HL-60 (cell line): ENCODE data around the gene HOXC4.

ENCODE experiments used
- TF ChIP-seq, protein P1 (sequence below): IDR thresholded peaks from 2 replicates; pipeline ENCODE4 v1.6.1; 2012; ENCODE audit warnings: low read depth; ENCODE audit not compliant: insufficient replicate concordance
- TF ChIP-seq, protein P2 (sequence below): IDR thresholded peaks from one replicate; pipeline ENCODE4 v1.5.1; 2011; ENCODE audit warnings: low read length, control low read depth, inconsistent platforms; ENCODE audit not compliant: insufficient read depth

DNA sequence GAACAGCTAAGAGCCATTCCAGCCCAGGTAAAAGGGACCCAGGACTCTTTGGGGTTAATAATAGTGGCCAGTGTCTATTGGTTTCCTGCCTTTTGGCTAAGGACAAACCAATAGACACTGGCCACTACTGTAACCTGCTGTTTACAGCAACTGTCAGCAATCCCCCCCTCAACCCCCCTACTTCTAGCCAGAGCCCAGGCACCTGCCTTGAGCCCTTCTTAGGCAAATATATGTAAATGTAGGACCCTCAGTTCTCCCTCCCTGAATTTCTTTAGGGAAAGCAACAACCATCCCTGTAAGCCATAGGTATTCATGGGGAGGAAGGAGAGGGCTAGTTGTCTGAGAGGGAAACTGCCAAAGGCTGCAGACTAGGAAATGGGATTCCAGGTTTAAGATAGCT is 22.3 kb downstream of the HOXC4 start:
- TF ChIP-seq, protein P1, sequence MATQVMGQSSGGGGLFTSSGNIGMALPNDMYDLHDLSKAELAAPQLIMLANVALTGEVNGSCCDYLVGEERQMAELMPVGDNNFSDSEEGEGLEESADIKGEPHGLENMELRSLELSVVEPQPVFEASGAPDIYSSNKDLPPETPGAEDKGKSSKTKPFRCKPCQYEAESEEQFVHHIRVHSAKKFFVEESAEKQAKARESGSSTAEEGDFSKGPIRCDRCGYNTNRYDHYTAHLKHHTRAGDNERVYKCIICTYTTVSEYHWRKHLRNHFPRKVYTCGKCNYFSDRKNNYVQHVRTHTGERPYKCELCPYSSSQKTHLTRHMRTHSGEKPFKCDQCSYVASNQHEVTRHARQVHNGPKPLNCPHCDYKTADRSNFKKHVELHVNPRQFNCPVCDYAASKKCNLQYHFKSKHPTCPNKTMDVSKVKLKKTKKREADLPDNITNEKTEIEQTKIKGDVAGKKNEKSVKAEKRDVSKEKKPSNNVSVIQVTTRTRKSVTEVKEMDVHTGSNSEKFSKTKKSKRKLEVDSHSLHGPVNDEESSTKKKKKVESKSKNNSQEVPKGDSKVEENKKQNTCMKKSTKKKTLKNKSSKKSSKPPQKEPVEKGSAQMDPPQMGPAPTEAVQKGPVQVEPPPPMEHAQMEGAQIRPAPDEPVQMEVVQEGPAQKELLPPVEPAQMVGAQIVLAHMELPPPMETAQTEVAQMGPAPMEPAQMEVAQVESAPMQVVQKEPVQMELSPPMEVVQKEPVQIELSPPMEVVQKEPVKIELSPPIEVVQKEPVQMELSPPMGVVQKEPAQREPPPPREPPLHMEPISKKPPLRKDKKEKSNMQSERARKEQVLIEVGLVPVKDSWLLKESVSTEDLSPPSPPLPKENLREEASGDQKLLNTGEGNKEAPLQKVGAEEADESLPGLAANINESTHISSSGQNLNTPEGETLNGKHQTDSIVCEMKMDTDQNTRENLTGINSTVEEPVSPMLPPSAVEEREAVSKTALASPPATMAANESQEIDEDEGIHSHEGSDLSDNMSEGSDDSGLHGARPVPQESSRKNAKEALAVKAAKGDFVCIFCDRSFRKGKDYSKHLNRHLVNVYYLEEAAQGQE = no peak
- TF ChIP-seq, protein P2, sequence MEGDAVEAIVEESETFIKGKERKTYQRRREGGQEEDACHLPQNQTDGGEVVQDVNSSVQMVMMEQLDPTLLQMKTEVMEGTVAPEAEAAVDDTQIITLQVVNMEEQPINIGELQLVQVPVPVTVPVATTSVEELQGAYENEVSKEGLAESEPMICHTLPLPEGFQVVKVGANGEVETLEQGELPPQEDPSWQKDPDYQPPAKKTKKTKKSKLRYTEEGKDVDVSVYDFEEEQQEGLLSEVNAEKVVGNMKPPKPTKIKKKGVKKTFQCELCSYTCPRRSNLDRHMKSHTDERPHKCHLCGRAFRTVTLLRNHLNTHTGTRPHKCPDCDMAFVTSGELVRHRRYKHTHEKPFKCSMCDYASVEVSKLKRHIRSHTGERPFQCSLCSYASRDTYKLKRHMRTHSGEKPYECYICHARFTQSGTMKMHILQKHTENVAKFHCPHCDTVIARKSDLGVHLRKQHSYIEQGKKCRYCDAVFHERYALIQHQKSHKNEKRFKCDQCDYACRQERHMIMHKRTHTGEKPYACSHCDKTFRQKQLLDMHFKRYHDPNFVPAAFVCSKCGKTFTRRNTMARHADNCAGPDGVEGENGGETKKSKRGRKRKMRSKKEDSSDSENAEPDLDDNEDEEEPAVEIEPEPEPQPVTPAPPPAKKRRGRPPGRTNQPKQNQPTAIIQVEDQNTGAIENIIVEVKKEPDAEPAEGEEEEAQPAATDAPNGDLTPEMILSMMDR = no peak
